D341Med (cell line): ENCODE measurements around the gene UBXN1.
"Not testable (repeated sequence)": the region's sequence is repeated elsewhere in the genome, so short reads cannot be mapped to it uniquely, and the experiment has no call there.

ENCODE experiments used
- DNase-seq: peaks from one replicate; pipeline ENCODE4 v3.0.0; 2012; ENCODE audit warnings: low spot score

UBXN1 gene

DNA sequence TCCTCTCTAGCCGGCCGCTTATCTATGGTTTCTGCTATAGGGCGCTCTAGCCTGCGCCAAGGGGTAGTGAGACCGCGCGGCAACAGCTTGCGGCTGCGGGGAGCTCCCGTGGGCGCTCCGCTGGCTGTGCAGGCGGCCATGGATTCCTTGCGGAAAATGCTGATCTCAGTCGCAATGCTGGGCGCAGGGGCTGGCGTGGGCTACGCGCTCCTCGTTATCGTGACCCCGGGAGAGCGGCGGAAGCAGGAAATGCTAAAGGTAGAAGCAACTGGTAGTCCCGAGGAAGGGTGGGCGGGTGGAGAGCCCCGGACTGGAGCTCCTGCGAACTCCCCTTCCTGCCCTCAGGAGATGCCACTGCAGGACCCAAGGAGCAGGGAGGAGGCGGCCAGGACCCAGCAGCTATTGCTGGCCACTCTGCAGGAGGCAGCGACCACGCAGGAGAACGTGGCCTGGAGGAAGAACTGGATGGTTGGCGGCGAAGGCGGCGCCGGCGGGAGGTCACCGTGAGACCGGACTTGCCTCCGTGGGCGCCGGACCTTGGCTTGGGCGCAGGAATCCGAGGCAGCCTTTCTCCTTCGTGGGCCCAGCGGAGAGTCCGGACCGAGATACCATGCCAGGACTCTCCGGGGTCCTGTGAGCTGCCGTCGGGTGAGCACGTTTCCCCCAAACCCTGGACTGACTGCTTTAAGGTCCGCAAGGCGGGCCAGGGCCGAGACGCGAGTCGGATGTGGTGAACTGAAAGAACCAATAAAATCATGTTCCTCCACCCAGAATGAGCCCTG lies 7.1 kb downstream of the UBXN1 start, which contains the start of the genes LBHD1 and UQCC3:
LBHD1 (minus strand) TSS at position 660 of the 782 bp plus-strand sequence. CDS start 2,236 bp downstream, outside the sequence.
UQCC3 (plus strand) TSS at position 66 of the 782 bp plus-strand sequence; CDS start at position 139, 73 bp downstream.
- DNase-seq = peak; percentile 77

DNA sequence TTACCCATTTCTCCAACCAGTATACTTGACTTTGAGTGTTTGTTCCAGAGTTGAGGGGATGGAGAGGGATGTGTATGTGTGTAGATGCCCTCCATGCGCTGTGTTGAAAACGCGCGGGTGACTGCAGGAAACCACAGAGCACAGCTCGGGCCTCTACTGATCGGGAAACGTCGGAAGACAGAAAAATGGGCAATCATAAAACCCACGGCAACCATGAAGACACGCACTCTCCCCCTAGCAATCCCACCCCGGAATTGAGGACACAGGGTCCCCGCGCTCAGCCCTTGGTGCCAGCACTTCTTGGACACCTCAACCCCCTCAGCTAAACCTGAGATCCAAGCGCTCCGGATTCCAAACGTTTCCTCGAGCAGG lies 7.7 kb downstream of the UBXN1 start:
- DNase-seq = no peak

DNA sequence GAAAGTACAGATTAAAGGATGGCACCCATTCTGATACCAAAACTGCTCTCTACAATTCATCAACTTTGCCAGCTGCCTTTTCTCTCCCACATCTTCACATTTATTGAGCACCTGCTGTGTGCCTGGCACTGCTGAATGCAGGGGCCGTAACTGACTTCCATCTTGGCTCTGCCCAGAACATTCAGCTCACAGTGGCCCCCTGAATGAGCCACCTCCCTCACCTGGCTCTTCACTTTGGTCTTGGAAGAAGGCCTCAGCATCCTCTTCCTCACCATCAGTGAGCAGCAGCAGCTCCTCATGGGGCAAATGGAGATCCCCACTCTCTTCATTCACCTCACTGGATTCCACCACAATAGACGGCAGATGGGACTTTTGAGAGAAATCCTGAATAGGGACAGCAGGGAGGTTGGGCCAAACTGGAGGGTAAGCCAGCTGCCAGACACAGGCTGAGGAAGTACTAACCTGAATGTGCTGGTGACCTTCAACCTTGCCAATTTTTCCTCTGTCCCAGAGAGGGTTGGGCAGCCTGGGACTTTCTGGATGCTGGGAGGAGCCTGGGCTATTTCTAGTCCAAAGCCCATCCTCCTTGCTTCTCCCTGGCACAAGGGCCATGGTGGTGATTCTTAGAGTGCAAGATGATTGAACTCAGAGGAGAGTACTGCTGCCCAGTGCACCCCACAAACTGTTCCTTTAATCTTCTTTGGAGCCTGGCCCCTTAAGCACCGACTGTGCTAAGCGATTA lies 9.3 kb downstream of the UBXN1 start:
- peak; percentile 59 for DNase-seq

DNA sequence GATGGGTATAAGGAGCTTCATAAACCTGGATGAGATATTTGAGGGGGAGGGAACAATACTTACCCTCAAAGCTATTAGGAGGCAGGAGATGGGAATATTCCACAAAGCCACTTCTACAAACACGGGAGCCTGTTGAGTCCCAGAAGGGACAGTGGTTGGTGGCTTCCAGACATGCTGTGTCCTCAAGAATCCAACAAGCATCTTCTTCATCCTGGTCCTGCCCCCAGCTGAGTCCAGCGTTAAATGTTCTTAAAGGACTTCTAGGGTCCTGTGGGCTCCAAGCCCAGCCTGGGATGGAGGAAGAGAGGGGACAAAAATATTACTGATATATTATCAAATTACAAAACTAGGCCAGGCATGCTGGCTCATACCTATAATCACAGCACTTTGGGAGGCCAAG lies 11.4 kb downstream of the UBXN1 start:
- DNase-seq = no peak

DNA sequence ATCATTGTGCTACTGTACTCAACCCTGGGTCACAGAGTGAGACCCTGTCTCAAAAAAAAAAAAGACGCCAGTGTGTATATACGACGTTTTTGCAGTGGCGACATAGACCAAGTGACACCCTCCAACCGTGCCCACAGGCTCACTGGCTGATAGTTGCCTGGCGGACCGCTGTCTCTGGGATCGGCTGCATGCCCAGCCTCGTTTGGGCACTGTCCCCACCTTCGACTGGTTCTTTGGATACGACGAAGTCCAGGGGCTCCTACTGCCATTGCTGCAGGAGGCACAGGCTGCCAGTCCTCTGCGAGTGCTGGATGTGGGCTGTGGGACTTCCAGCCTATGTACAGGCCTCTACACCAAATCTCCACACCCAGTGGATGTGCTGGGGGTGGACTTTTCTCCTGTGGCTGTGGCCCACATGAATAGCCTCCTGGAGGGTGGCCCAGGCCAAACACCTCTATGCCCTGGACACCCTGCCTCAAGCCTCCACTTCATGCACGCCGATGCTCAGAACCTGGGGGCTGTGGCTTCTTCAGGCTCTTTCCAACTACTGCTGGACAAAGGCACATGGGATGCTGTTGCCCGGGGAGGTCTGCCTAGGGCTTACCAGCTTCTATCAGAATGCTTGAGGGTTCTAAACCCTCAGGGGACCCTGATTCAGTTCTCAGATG lies 12.5 kb downstream of the UBXN1 start:
- DNase-seq = no peak

DNA sequence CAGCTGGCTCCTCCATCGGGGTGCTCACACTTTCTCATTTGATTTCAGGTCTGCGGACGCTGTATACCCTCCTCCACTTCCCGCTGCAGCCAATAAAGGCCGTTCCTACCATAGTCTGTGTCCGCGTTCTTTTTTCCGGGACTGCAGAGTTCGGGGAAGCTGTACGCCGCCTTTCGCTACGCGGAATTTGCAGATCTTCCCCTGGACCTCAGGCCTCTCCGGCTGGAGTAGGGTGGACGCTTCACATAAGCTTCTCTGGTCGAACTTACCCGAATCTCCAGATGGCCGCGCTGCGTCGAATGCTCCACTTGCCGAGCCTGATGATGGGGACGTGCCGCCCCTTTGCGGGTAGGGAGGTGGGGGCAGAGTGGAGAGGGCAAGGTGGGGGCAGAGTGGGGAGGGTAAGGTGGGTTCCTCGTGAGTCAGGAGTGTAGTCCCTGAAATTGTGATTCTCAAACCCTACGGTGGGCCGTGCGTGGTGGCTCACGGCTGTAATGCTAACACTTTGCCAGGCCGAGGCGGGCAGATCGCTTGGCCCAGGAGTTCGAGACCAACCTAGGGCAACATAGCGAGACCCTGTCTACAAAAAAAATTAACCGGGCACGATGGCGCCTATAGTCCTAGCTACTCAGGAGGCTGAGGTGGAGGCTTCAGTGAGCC lies 13.1 kb downstream of the UBXN1 start:
- DNase-seq = peak; percentile 37

DNA sequence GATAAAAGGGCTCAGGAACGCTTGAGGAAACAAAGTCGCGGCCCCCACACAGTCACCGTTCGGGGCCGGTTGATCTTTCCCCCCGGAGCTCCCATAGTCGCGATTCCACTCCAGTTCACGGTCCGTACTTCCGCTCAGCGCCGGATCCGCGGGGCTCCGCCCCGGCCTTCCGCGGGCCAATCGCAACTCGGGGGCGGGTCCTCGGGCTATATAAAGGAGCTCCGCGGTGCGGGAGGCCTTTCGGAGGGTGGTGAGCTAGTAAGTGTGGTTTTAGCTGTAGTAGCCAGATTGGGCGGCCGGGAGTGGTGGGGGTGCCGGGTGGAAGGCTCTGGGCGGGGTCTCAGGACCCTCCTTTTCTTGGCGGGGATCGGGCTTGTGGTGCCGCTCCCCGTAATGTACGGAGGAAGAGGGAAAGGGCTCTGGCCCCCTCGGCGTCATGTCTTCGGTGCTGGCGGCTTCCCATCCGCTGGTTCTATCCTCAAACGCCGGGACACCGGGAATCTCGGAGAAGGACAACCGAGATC lies 13.7 kb downstream of the UBXN1 start, which contains the start of the genes C11orf98 and CSKMT:
C11orf98 (minus strand) TSS at position 136 of the 524 bp plus-strand sequence; CDS start at position 95, 41 bp downstream.
CSKMT (plus strand) TSS at position 238 of the 524 bp plus-strand sequence. CDS start 568 bp downstream, outside the sequence.
- peak; percentile 95 for DNase-seq

DNA sequence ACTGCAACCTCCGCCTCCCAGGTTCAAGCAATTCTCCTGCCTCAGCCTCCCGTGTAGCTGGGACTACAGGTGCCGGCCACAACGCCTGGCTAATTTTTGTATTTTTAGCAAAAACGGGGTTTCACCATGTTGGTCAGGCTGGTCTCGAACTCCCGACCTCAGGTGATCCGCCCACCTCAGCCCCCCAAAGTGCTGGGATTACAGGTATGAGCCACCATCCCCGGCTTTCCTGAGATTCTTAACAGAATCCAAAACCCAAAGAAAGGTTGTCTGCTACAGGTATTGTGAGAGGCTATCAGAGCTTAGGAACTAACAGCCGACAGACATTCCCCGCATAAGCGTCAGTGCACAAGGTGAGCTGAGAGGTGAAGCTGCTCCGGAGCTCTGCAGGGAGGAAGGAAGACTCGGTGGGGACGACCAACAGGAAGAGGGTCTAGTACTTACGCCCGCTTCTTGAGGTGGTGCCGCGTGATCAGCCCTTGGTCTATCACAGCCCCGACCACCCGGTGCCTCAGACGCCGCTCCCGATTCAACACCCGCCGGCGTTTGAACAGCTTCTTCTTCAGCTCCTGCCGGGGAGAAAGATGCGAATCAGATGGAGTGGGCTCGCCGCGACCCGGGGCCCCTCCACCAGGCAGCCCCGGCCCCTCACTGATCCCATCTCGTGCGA lies 14.3 kb downstream of the UBXN1 start:
- DNase-seq = peak; percentile 66

DNA sequence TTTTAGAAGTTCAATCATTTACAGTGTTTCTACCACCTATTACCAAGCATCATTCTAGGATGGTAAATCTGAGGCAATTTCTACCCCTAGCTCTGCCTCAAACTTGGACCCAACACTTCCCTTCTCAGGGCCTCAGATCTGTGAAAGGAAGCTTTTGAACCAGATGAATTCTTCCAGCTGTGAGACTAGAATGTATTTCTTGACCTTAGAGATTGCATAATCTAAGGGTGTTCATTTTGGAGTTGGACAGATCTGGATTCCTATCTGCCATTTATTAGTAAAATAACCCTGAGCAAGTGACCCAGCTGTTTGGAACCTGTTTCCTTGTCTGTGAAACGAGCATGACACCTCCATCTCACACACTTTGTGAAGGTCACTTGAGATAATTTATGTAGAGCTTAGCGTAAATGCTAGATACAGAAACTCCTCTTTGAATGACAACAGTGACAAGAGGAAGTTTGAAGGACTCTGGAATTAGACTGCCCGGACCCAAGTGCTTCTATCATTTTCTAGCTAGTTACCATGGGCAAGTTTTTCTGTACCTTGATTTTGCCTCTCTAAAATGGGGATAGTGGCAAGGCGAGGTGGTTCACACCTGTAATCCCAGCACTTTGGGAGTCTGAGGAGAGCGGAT lies 22.0 kb downstream of the UBXN1 start:
- no peak for DNase-seq

DNA sequence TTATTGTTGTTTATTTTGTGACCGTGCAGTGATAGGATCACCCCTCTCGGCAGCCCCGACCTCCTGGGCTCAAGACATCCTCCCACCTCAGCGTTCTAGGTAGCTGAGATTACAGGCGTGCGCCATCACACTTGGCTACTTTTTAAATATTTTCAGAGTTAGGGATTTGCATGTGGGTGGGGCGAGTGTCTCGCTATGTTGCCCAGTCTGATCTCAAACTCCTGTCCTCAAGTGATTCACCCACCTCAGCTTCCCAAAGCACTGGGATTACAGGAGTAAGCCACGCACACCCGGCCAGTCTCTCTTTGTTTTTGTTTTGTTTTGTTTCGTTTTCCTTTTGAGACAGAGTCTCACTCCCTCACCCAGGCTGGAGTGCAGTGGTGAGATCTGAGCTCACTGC lies 24.6 kb downstream of the UBXN1 start:
- DNase-seq = no peak

DNA sequence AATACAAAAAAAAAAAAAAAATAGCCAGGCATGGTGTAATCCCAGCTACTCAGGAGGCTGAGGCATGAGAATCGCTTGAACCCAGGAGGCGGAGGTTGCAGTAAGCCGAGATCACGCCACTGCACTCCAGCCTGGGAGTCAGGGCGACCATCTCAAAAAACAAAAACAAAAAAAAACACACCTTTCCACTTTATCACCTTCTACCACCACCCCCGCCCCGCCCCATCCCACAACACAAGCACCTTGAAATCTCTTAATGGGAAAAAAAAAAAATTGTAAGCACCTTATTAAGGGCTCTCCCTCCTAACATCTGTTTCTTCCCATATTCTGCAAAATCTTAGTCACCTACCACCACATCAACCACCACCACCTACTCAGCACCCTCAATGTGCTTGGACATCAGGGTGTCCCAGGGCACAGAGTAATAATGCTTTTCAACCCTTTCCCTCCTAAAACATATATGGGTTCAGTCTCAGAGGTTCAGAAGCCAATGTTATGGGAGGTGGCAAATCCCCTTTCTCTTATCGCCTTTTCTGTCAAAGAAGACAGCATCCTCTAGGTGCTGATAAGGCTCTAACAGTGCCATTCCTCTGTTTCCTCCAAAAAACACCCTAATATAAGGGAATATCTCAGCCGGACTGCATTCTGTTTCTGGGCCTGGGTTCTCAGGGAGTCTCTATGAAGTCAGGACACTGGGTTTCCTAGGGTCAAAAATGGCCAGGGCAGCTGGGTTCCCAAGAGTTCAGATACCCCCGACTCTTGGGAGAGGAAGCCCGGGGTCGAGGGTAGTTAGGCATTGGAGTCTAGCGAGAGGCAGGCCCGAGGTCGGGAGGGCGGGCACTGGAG lies 26.5 kb downstream of the UBXN1 start:
- no peak for DNase-seq

DNA sequence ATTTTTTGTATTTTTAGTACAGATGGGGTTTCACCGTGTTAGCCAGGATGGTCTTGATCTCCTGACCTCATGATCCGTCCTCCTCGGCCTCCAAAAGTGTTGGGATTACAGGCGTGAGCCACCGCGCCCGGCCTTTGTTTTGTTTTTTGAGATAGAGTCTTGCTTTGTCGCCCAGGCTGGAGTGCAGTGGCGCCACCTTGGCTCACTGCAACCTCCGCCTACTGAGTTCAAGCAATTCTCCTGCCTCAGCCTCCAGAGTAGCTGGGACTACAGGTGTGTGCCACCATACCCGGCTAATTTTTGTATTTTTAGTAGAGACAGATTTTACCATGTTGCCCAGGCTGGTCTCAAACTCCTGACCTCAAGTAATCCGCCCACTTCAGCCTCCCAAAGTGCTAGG lies 28.6 kb downstream of the UBXN1 start:
- DNase-seq = not testable (repeated sequence)

DNA sequence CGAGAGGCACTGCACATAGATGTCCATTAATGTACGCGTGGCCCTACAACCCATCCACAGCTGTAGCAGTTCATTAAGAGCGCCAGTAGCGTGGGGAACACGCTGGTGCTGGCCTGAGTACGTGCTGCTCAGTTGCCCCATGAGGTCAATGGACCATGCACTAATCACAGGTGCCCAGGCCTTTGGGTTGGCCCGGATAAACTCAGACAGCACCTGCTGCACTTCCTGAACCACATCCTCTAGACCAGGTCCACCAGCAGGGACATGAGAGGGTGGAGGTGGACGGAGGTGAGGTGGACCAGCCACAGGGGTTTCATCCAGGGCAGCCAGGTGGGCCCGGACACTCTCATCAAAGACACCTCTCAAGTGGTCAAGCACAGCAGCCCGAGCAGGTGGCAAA lies 29.4 kb downstream of the UBXN1 start:
- DNase-seq = no peak

DNA sequence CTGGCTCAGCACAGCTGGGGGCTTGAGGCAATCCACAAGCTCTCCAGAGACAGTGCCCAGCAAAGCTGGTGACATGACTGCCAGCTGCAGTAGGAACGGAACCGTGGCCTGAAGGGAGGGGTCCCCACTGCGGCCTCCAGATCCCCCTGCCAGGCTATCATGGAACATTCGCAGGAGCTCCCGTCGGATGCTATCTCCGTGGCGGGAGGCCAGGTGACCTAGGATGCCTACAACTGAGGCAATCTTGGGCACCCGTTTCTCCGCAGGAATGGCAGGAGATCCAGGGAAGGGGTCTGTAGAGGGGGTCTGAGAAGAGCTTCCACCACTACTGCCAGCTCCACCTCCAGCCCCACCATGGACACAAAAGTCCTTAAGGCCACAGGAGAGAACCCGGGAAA lies 29.9 kb downstream of the UBXN1 start:
- no peak for DNase-seq

DNA sequence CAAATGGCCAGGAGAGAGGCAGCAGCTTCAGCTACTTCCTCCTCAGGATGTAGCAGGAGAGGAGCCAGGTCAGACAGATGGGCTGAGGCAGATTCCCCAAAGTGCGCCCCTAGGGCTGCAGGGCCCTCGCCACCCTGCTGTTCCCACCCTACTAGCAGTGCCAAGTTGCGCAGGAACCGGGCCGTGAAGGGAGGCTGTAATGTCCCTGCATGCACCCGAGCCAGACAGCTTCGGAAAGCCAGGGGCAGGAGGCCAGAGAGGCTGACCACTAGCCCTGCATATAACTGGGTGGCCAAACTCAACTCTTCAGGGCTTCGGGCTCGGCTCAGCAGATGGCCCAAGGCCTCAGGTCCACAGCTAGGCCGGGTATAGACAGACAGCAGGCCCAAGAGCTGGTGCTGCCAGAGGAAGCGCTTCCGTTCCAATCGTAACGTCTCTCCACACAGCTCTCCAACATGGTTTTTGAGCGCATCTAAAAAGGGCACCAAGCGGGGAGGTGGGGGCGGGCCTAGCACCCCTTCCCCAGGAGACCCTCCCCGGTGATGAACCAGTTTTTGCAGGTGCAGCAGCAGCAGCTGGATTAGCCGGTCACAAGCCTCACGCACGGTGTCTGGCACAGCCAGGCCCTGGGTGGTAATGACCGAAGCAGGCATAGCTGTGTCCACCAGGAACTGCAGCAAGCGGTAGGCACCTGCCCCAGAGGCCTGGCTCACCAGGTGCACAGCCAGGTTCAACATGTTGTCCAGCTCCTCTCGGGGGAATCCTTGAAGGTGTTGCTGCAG lies 30.5 kb downstream of the UBXN1 start:
- DNase-seq = no peak

DNA sequence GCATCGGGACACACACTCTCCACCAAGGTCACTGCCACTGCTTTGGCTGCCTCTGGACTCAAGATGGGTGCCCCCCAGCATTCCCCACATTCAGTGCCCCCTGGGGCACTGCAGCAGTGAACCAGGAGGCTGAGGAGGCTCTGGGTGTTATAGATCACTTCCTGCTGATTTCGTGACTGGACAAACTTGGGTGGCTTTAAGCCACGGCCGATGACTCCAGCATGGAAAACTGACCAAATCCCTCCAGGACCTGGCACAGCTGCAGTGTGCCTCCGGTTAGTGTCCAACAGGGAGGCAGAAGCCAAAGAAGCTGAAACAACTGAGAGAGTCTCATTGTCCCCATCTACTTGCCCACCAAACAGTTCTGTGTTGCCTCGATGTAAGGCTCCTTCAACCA lies 31.3 kb downstream of the UBXN1 start:
- DNase-seq = no peak

DNA sequence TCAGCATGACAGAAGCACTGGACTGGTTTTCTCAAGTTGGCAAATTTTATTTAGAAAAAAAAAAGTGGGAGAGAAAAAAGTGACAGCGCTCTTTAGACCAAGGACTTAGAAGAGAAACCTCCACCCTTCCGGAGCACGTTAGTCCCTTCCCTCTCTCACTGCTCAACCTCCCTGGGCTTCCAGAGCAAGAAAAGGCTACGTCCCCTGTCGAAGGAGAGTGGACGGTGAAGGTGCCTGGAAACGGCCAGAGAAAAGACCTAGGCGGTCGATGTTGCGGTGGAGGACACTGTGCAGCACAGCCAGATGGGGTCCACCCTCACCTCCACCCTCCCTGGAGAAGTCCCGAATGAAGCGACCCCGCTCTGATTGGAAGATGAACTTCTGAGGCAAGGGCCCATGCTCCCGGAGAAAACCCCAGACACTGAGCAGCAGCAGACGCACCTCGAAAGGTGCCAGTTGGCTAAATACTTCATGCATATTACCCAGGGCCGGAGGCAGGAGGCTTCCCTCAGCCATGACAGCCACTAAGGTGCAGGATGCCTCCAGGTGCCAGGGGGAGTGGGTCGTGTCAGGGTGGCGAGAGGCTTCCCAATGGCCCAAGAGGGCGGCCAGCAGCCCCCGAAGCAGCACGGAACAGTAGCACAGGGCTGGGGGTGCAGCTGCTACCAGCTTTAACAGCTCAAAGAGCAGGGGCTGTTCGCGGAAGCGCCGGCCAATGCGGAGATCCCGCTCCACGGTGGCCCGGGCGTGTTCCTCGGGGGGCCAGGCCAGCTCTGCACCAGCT lies 31.9 kb downstream of the UBXN1 start:
- DNase-seq = no peak
